CD4-positive, alpha-beta memory T cell (primary cell): ENCODE results near the gene MBOAT2. TPM values are rescaled to one million over a fixed set of nuclear protein-coding genes. Genes with fewer than 3 reads are reported as not detected.

ENCODE experiments used
- CTCF ChIA-PET: fragments of 350-600 bp; sonication (Branson Sonifier 250); formaldehyde crosslinking; loops from one replicate; lab custom pipeline; 2021; ENCODE audit warnings: inconsistent platforms; ENCODE audit not compliant: partially characterized antibody; lab: Charles Lee
- POLR2A ChIA-PET: fragments of 350-600 bp; sonication (Branson Sonifier 250); formaldehyde crosslinking; loops from one replicate; lab custom pipeline; 2021; ENCODE audit not compliant: partially characterized antibody; lab: Charles Lee
- DNase-seq, 5 donors: peaks; one replicate each; pipeline versions ENCODE4 v3.0.0 to v3.0.0-alpha.2; 2020 to 2022; ENCODE audit warnings: mixed read lengths in 1 of 5
- H3K27ac ChIP-seq: one replicate; pipeline ENCODE4 v1.7.0; 2013; ENCODE audit warnings: low read depth, low read length
- H3K27me3 ChIP-seq: 2 replicates; pipeline ENCODE4 v1.7.0; 2013; ENCODE audit warnings: mild to moderate bottlenecking, low read length, moderate library complexity; ENCODE audit not compliant: insufficient read depth
- H3K36me3 ChIP-seq: 2 replicates; pipeline ENCODE4 v1.7.0; 2013; ENCODE audit warnings: mild to moderate bottlenecking, low read length, moderate library complexity; ENCODE audit not compliant: insufficient read depth
- H3K4me1 ChIP-seq: 2 replicates; pipeline ENCODE4 v1.7.0; 2013; ENCODE audit warnings: mild to moderate bottlenecking, low read length, moderate library complexity; ENCODE audit not compliant: insufficient read depth
- H3K4me3 ChIP-seq, 2 donors: one replicate each; pipeline ENCODE4 v1.7.0; 2013; ENCODE audit warnings: low read length in 2 of 2, mild to moderate bottlenecking in 1 of 2
- H3K9me3 ChIP-seq, 2 donors: one replicate each; pipeline ENCODE4 v1.7.0; 2013; ENCODE audit warnings: low read length in 2 of 2, control low read depth in 1 of 2; ENCODE audit not compliant: control insufficient read depth in 1 of 2
- H3K27ac Mint-ChIP-seq, 7 donors: one replicate each; pipeline ENCODE4 v1.8.0; 2020 to 2021; ENCODE audit warnings: mixed read lengths in 7 of 7, mild to moderate bottlenecking in 6 of 7, inconsistent platforms in 3 of 7, moderate library complexity in 3 of 7
- H3K27me3 Mint-ChIP-seq, 2 donors: one replicate each; pipeline ENCODE4 v1.8.0; 2020 to 2021; ENCODE audit warnings: mixed read lengths in 2 of 2
- H3K36me3 Mint-ChIP-seq, 2 donors: one replicate each; pipeline ENCODE4 v1.8.0; 2020 to 2021; ENCODE audit warnings: mixed read lengths in 2 of 2, inconsistent platforms in 1 of 2, mild to moderate bottlenecking in 1 of 2
- H3K4me1 Mint-ChIP-seq, 4 donors: one replicate each; pipeline ENCODE4 v1.8.0; 2020 to 2021; ENCODE audit warnings: mixed read lengths in 4 of 4, mild to moderate bottlenecking in 1 of 4
- H3K4me3 Mint-ChIP-seq, 8 donors: one replicate each; pipeline ENCODE4 v1.8.0; 2020 to 2021; ENCODE audit warnings: mixed read lengths in 8 of 8, mild to moderate bottlenecking in 7 of 8, moderate library complexity in 6 of 8, inconsistent platforms in 3 of 8
- H3K9me3 Mint-ChIP-seq, 8 donors: one replicate each; pipeline ENCODE4 v1.8.0; 2020 to 2021; ENCODE audit warnings: mixed read lengths in 8 of 8, mild to moderate bottlenecking in 5 of 8, inconsistent platforms in 3 of 8, moderate library complexity in 1 of 8
- intact Hi-C: fragments of 100-400 bp; cut with micrococcal nuclease; formaldehyde crosslinking; loops from one replicate; pipeline ENCODE4 v1.15.1; 2023
- polyA plus RNA-seq, 2 donors: library from polyadenylated mRNA; unstranded; fragments of 300-500 nt; fragmentation: Illumina TruSeq; gene quantifications; one replicate each; pipeline ENCODE4 v1.2.3, GENCODE V29; 2021
- total RNA-seq, 2 experiments: library from RNA; stranded (reverse); gene quantifications; one replicate each; pipeline ENCODE4 v1.2.3, GENCODE V29; 2021

Gene MBOAT2
- total and polyA plus RNA-seq, 4 experiments from 2014 or later, result 0.20 to 2.0 (median 1.7) TPM

DNA sequence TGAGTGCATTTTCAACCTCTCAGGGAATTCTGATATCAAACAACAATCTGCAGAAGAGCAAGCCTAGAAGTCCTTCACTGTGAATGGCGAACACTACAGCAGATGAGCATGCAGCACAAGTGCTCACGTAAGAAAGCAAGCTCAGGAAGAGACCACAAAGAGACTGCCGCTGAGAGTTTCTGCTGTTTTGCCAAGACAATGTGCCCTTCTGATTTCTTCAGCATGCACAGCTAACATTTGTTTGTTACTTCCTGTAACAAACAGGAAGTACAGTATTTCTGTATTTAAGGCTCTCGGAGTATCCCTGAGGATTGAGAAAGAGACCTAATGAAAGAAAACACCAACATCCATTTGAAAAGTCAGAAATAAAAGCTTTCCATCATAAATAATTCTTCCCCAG is 45.9 kb downstream of the MBOAT2 start:
- no peak overlapping the region for H3K4me3 ChIP-seq
- H3K27ac ChIP-seq, result no peak overlapping the region
- POLR2A ChIA-PET, result no interaction called here
- Mint-ChIP-seq H3K4me1 (peaks cover 0 to 3% (median 0%) of the 10 kb centered on the region in 4 donors), H3K36me3 (peaks cover 7 to 12% of the 10 kb centered on the region in 2 donors), H3K27ac (no peak overlapping the region), H3K9me3 (peaks cover 0 to 26% (median 19%) of the 10 kb centered on the region in 8 donors), H3K27me3 (peaks cover 1 to 8% of the 10 kb centered on the region in 2 donors), H3K4me3 (no peak overlapping the region)
- no peak for DNase-seq
- no peaks in the 10 kb centered on the region for H3K36me3 ChIP-seq
- intact Hi-C loops, result no loop called here
- CTCF ChIA-PET, result no interaction called here
- peaks cover 0 to 9% of the 10 kb centered on the region in 2 donors for H3K9me3 ChIP-seq
- H3K4me1 ChIP-seq, result no peaks in the 10 kb centered on the region
- H3K27me3 ChIP-seq, result no peaks in the 10 kb centered on the region

GRCh38 chr2:8956774-8957173 is 46.7 kb downstream of the MBOAT2 start:
- no peak overlapping the region for H3K4me3 ChIP-seq
- ChIA-PET CTCF (no interaction called here), POLR2A (no interaction called here)
- Mint-ChIP-seq H3K4me1 (peaks cover 0 to 3% (median 0%) of the 10 kb centered on the region in 4 donors), H3K27me3 (peaks cover 1 to 9% of the 10 kb centered on the region in 2 donors), H3K36me3 (peaks cover 7 to 16% of the 10 kb centered on the region in 2 donors), H3K4me3 (no peak overlapping the region), H3K27ac (no peak overlapping the region), H3K9me3 (peaks cover 0 to 34% (median 28%) of the 10 kb centered on the region in 8 donors)
- H3K27me3 ChIP-seq, result no peaks in the 10 kb centered on the region
- H3K27ac ChIP-seq, result no peak overlapping the region
- no peaks in the 10 kb centered on the region for H3K36me3 ChIP-seq
- H3K4me1 ChIP-seq, result no peaks in the 10 kb centered on the region
- peaks cover 0 to 9% of the 10 kb centered on the region in 2 donors for H3K9me3 ChIP-seq
- intact Hi-C loops, result no loop called here
- DNase-seq, result no peak

- Histone ChIP-seq H3K9me3 (peaks cover 0 to 9% of the 10 kb centered on the region in 2 donors), H3K4me1 (no peaks in the 10 kb centered on the region), H3K27me3 (no peaks in the 10 kb centered on the region), H3K27ac (no peak overlapping the region), H3K36me3 (no peaks in the 10 kb centered on the region), H3K4me3 (no peak overlapping the region)
- peaks cover 7 to 16% of the 10 kb centered on the region in 2 donors for H3K36me3 Mint-ChIP-seq
- no peak for DNase-seq
- H3K27ac Mint-ChIP-seq, result no peak overlapping the region
- H3K9me3 Mint-ChIP-seq, result peaks cover 0 to 44% (median 34%) of the 10 kb centered on the region in 8 donors
- no peak overlapping the region for H3K4me3 Mint-ChIP-seq
- peaks cover 1 to 11% of the 10 kb centered on the region in 2 donors for H3K27me3 Mint-ChIP-seq
- POLR2A ChIA-PET, result no interaction called here
- intact Hi-C loops, result no loop called here
- H3K4me1 Mint-ChIP-seq, result peaks cover 0 to 3% (median 0%) of the 10 kb centered on the region in 4 donors
- CTCF ChIA-PET, result no interaction called here
Measured at GRCh38 chr2:8954990-8955389, 48.5 kb downstream of the MBOAT2 start.

DNA sequence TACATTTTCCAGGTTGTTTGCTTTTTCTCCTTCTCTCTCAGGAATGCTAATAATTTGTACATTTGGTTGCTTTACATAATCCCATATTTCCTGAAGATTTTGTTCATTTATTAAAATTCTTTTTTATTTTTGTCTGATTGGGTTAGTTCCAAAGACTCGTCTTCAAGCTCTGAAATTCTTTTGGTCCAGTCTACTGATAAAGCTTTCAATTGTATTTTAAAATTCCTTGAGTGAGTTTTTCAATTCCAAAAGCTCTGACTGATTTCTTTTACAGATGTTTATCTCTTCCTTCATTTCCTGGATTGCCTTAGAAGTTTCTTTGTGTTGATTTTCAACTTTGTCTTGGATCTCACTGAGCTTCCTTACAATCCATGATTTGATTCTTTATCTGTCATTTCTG is 50.0 kb downstream of the MBOAT2 start:
- no peaks in the 10 kb centered on the region for H3K4me1 ChIP-seq
- peaks cover 0 to 3% (median 0%) of the 10 kb centered on the region in 4 donors for H3K4me1 Mint-ChIP-seq
- H3K27ac ChIP-seq, result no peak overlapping the region
- peaks cover 3 to 11% of the 10 kb centered on the region in 2 donors for H3K27me3 Mint-ChIP-seq
- H3K4me3 Mint-ChIP-seq, result no peak overlapping the region
- peaks cover 7 to 16% of the 10 kb centered on the region in 2 donors for H3K36me3 Mint-ChIP-seq
- no peaks in the 10 kb centered on the region for H3K27me3 ChIP-seq
- H3K27ac Mint-ChIP-seq, result no peak overlapping the region
- intact Hi-C loops, result no loop called here
- H3K9me3 ChIP-seq, result peaks cover 0 to 9% of the 10 kb centered on the region in 2 donors
- POLR2A ChIA-PET, result no interaction called here
- peaks cover 0 to 47% (median 36%) of the 10 kb centered on the region in 8 donors for H3K9me3 Mint-ChIP-seq
- no peak overlapping the region for H3K4me3 ChIP-seq
- CTCF ChIA-PET, result no interaction called here
- no peaks in the 10 kb centered on the region for H3K36me3 ChIP-seq
- no peak for DNase-seq

GRCh38 chr2:8939486-8940114 is 63.9 kb downstream of the MBOAT2 start:
- intact Hi-C loops, result no loop called here
- H3K4me3 Mint-ChIP-seq, result no peak overlapping the region
- ChIA-PET POLR2A (no interaction called here), CTCF (no interaction called here)
- Histone ChIP-seq H3K4me3 (no peak overlapping the region), H3K36me3 (no peaks in the 10 kb centered on the region), H3K9me3 (no peaks in the 10 kb centered on the region), H3K27me3 (no peaks in the 10 kb centered on the region), H3K4me1 (no peaks in the 10 kb centered on the region), H3K27ac (no peak overlapping the region)
- no peaks in the 10 kb centered on the region for H3K27me3 Mint-ChIP-seq
- DNase-seq, result no peak
- H3K27ac Mint-ChIP-seq, result no peak overlapping the region
- H3K4me1 Mint-ChIP-seq, result no peaks in the 10 kb centered on the region
- H3K36me3 Mint-ChIP-seq, result peaks cover 0 to 5% of the 10 kb centered on the region in 2 donors
- H3K9me3 Mint-ChIP-seq, result no peaks in the 10 kb centered on the region

DNA sequence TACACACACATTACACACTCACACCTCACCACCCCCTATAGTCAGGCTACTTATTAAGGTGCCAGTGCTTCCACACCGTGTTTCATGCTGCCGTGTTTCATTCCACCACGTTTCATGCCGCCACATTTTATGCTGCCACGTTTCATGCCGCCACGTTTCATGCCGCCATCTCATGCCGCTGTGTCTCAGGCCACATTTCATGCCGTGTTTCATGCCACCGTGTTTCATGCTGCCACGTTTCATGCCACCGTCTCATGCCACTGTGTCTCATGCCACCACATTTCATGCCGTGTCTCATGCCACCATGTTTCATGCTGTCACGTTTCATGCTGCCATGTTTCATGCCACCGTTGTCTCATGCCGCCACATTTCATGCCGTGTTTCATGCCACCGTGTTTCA is 65.1 kb downstream of the MBOAT2 start:
- H3K27ac ChIP-seq, result no peak overlapping the region
- H3K4me1 ChIP-seq, result no peaks in the 10 kb centered on the region
- Mint-ChIP-seq H3K36me3 (peaks cover 0 to 5% of the 10 kb centered on the region in 2 donors), H3K9me3 (no peaks in the 10 kb centered on the region), H3K4me1 (no peaks in the 10 kb centered on the region), H3K27me3 (no peaks in the 10 kb centered on the region), H3K4me3 (no peak overlapping the region), H3K27ac (no peak overlapping the region)
- H3K36me3 ChIP-seq, result no peaks in the 10 kb centered on the region
- H3K4me3 ChIP-seq, result no peak overlapping the region
- H3K9me3 ChIP-seq, result no peaks in the 10 kb centered on the region
- POLR2A ChIA-PET, result no interaction called here
- no peaks in the 10 kb centered on the region for H3K27me3 ChIP-seq
- CTCF ChIA-PET, result no interaction called here
- intact Hi-C loops, result no loop called here
- DNase-seq, result no peak

GRCh38 chr2:8935982-8936381 is 67.5 kb downstream of the MBOAT2 start:
- ChIA-PET CTCF (no interaction called here), POLR2A (no interaction called here)
- H3K9me3 Mint-ChIP-seq, result peaks cover 0 to 6% (median 0%) of the 10 kb centered on the region in 8 donors
- peaks cover 0 to under 1% of the 10 kb centered on the region in 2 donors for H3K27me3 Mint-ChIP-seq
- H3K27me3 ChIP-seq, result no peaks in the 10 kb centered on the region
- no peak overlapping the region for H3K4me3 Mint-ChIP-seq
- DNase-seq, result no peak
- H3K36me3 Mint-ChIP-seq, result peaks cover 0 to 5% of the 10 kb centered on the region in 2 donors
- intact Hi-C loops, result no loop called here
- no peak overlapping the region for H3K27ac Mint-ChIP-seq
- no peak overlapping the region for H3K4me3 ChIP-seq
- H3K9me3 ChIP-seq, result no peaks in the 10 kb centered on the region
- H3K4me1 ChIP-seq, result no peaks in the 10 kb centered on the region
- no peak overlapping the region for H3K27ac ChIP-seq
- H3K4me1 Mint-ChIP-seq, result no peaks in the 10 kb centered on the region
- no peaks in the 10 kb centered on the region for H3K36me3 ChIP-seq
